Measurements from ENCODE around the gene ARL13B. TPM values are rescaled to one million over a fixed set of nuclear protein-coding genes. Genes with fewer than 3 reads are reported as not detected.

ARL13B gene
- total and polyA plus RNA-seq, 2 of the 13 experiments (the other 11 are each of a cell fraction or from before 2014, with no cell fraction given) = 2.2 to 9.6 TPM

- peak; percentile 96 for TF ChIP-seq ELF4 (CRISPR knock-in tag; IDR thresholded peaks at IDR 0.05; ENCODE audit: borderline replicate concordance)
- peak; percentile 35; the same call in 1 of the 2 replicates for TF ChIP-seq YEATS4 (CRISPR knock-in tag; IDR thresholded peaks at IDR 0.05; ENCODE audit: borderline replicate concordance)
- no peak for TF ChIP-seq ZNF572 (CRISPR knock-in tag; IDR thresholded peaks at IDR 0.05)
- no peak; the same call in 1 of the 2 replicates for TF ChIP-seq WIZ (CRISPR knock-in tag; IDR thresholded peaks at IDR 0.05)
- TF ChIP-seq NAIF1 (CRISPR knock-in tag; IDR thresholded peaks at IDR 0.05; ENCODE audit: borderline replicate concordance) = peak; percentile 90
- TF ChIP-seq GFI1 (CRISPR knock-in tag; IDR thresholded peaks at IDR 0.05; ENCODE audit: borderline replicate concordance) = 0 out of 2 replicates have a peak, but pooled peaks have one; percentile 54
- TF ChIP-seq ZNF230 (CRISPR knock-in tag; IDR thresholded peaks at IDR 0.05) = peak; percentile 36; the same call in 1 of the 2 replicates
- no peak for TF ChIP-seq JDP2 (CRISPR knock-in tag; IDR thresholded peaks at IDR 0.05; ENCODE audit: borderline replicate concordance)
- 0 out of 2 replicates have a peak, but pooled peaks have one; percentile 10 for TF ChIP-seq ZMYM3 (CRISPR knock-in tag; IDR thresholded peaks at IDR 0.05)
- peak; percentile 92 for TF ChIP-seq KMT2A (CRISPR knock-in tag; IDR thresholded peaks at IDR 0.05)
- TF ChIP-seq ZNF564 (CRISPR knock-in tag; IDR thresholded peaks at IDR 0.05) = no peak
- TF ChIP-seq SIX1 (CRISPR knock-in tag; IDR thresholded peaks at IDR 0.05; ENCODE audit: borderline replicate concordance) = peak; percentile 14; the same call in 1 of the 2 replicates
- TF ChIP-seq SMARCE1 (IDR thresholded peaks at IDR 0.05; ENCODE audit: borderline replicate concordance) = no peak
- TF ChIP-seq NFIC (IDR thresholded peaks at IDR 0.05; ENCODE audit: low read length) = no peak
- no peak for TF ChIP-seq ZNF292 (CRISPR knock-in tag; IDR thresholded peaks at IDR 0.05; ENCODE audit: borderline replicate concordance, low read depth)
- no peak for TF ChIP-seq PBX3 (CRISPR knock-in tag; IDR thresholded peaks at IDR 0.05; ENCODE audit: borderline replicate concordance)
- TF ChIP-seq PCBP2 (optimal IDR thresholded peaks at IDR 0.05; ENCODE audit: low read depth, low read length, poor library complexity, severe bottlenecking) = no peak
- TF ChIP-seq ZNF850 (CRISPR knock-in tag; conservative IDR thresholded peaks at IDR 0.05) = no peak
- TF ChIP-seq HOXA9 (CRISPR knock-in tag; IDR thresholded peaks at IDR 0.05; ENCODE audit: borderline replicate concordance) = no peak
- TF ChIP-seq ZBTB25 (CRISPR knock-in tag; IDR thresholded peaks at IDR 0.05) = peak; percentile 62
- no peak for TF ChIP-seq ZNF710 (CRISPR knock-in tag; IDR thresholded peaks at IDR 0.05; ENCODE audit: borderline replicate concordance)
- TF ChIP-seq THYN1 (CRISPR knock-in tag; IDR thresholded peaks at IDR 0.05; ENCODE audit: borderline replicate concordance, low read depth) = 0 out of 2 replicates have a peak, but pooled peaks have one; percentile 48
- peak; percentile 92 for TF ChIP-seq POGZ (CRISPR knock-in tag; IDR thresholded peaks at IDR 0.05)
- TF ChIP-seq ATF1 (CRISPR knock-in tag; IDR thresholded peaks at IDR 0.05) = peak; percentile 68; the same call in 1 of the 2 replicates
- peak; percentile 80 for TF ChIP-seq SAP130 (CRISPR knock-in tag; IDR thresholded peaks at IDR 0.05; ENCODE audit: low read depth)
These were observed 82.8 kb downstream of the ARL13B start, which contains the start of the genes DHFR2 and NSUN3 (continued) for GRCh38 chr3:94062513-94063404.
